ENCODE measurements around the gene PEX14.

- TF ChIP-seq ATF1 (CRISPR knock-in tag; IDR thresholded peaks at IDR 0.05) (no peak), CTCF (IDR thresholded peaks at IDR 0.05) (no peak), SP1 (CRISPR knock-in tag; conservative IDR thresholded peaks at IDR 0.05) (no peak), GABPB1 (CRISPR knock-in tag; IDR thresholded peaks at IDR 0.05) (no peak), ATF6 (CRISPR knock-in tag; IDR thresholded peaks at IDR 0.05) (no peak), ESRRA (CRISPR knock-in tag; IDR thresholded peaks at IDR 0.05; ENCODE audit: borderline replicate concordance) (no peak), ATF2 (CRISPR knock-in tag; IDR thresholded peaks at IDR 0.05; ENCODE audit: borderline replicate concordance, low read depth) (no peak), MAX (CRISPR knock-in tag; IDR thresholded peaks at IDR 0.05) (no peak), USF1 (CRISPR knock-in tag; IDR thresholded peaks at IDR 0.05) (no peak), PRDM15 (CRISPR knock-in tag; IDR thresholded peaks at IDR 0.05) (no peak), PREB (CRISPR knock-in tag; IDR thresholded peaks at IDR 0.05; ENCODE audit: borderline replicate concordance) (no peak), ARID4B (CRISPR knock-in tag; IDR thresholded peaks at IDR 0.05; ENCODE audit: borderline replicate concordance) (no peak), ZBTB21 (CRISPR knock-in tag; IDR thresholded peaks at IDR 0.05; ENCODE audit: borderline replicate concordance) (no peak), MYBL2 (CRISPR knock-in tag; IDR thresholded peaks at IDR 0.05) (no peak)
These were observed 189.5 kb downstream of the PEX14 start for GRCh38 chr1:10664251-10664650.

All from WTC11 (cell line).